HPDE6-E6E7 (cell line): ENCODE data around the gene ZNF768.
"Not testable (repeated sequence)": the region's sequence is repeated elsewhere in the genome, so short reads cannot be mapped to it uniquely, and the experiment has no call there.

Source experiments
- DNase-seq: peaks from one replicate; pipeline ENCODE4 v3.0.0; 2011; ENCODE audit warnings: missing footprints; ENCODE audit errors: extremely low spot score

Gene ZNF768

GRCh38 chr16:30510376-30510938, 15.9 kb downstream of the ZNF768 start:
- DNase-seq: no peak

DNA sequence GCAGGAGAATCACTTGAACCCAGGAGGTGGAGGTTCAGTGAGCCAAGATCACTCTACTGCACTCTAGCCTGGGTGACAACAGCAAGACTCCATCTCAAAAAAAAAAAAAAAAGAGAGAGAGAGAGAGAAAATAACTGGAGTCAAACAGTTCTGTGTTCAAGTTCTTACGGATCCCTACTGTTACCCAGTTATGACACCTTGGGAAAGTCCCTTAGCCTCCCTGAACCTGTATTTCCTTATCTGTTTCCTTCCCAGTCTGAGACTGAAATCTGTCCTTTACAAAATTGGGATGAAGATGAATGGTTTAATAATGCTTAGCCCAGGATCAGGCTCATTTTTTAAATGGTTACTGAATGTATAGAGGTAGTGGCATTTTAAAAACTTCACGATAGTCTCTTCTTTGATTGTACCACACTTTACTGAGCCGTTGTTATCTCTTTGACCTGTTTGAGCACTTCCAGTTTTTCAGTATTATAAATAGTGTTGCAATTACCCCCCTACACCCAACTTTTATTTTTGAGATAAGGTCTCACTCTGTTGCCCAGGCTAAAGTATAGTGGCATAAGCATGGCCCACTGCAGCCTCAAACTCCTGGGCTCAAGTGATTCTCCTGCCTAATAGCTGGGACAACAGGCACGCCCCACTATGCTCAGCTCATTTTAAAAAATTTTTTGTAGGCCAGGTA, 17.1 kb downstream of the ZNF768 start:
- no peak for DNase-seq

DNA sequence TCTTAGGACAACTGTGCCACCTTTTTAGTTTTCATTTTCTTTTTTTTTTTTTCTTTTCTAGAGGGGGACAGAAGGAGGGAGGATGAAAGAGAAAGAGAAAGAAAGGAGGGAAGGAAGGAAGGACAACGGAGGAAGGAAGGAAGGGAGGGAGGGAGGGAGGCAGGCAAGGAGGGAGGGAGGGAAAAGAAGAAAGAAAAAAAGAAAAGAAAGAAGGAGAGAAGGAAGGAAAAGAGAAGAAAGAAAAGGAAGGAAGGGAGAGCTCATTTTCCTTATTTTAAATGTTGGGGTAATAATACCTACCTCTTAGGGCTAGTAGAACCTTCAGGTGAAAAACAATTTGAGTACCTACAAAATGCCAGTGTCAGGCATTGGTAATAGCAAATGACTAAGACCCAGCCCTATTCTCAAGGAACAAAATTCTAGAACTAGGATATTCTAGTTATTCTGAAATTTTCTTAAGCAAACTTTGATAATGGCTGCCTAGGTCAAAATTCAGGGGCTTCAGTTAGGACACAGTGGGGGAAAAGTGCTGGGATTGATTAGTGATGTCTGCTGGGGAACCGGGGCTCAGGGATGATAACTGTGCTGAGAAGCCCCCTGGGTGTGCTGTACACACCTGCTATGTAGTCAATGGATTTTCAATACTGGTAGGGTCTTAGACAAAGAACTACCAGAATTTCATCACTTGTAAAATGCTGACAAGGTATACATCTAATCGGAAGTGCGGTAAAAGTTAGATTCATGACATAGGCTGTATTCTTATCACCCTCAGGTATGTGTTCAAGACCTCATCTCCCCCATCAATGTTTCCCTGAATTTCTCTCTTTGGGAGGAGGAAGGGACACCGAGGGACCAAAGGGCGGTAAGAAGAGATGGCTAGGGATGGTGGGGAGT, 22.7 kb downstream of the ZNF768 start:
- DNase-seq: no peak

GRCh38 chr16:30499284-30499683, 27.1 kb downstream of the ZNF768 start:
- DNase-seq: no peak

DNA sequence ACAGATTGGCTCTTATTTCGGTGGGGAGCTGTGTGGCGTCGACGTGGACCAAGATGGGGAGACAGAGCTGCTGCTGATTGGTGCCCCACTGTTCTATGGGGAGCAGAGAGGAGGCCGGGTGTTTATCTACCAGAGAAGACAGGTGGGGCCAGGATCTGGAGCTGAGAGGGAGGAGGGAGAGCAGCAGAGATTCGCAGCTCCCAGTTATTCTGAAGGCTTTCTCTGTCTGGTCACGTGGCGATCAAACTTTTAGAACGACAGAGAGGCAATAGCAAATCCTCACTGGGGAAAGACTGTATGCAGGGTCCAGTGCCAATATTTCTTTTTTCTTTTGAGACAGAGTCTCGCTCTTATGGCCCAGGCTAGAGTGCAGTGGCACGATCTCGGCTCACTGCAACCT, 31.7 kb downstream of the ZNF768 start:
- DNase-seq: no peak

DNA sequence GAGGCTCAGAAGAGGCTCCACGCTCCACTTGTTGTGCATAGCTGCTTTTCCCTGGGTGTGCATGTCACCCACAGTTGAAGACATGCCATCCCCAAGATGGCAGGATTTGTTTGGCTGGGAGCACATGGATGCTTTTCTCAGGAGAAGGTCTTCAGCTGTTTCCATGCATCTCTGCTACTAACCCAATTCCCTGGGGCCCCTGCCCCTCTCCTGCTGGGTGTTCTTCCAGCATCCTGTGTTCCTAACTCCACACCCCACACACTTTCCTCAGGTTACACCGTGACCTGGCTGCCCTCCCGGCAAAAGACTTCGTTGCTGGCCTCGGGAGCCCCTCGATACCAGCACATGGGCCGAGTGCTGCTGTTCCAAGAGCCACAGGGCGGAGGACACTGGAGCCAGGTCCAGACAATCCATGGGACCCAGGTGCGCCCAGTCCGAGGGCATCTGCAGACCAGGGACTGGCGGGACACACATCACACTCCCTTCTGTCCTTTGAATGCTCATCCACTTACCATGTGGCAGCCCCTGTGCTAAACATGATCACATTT, 32.4 kb downstream of the ZNF768 start:
- DNase-seq: no peak

GRCh38 chr16:30491744-30492308, 34.5 kb downstream of the ZNF768 start:
- peak; percentile 51 for DNase-seq

DNA sequence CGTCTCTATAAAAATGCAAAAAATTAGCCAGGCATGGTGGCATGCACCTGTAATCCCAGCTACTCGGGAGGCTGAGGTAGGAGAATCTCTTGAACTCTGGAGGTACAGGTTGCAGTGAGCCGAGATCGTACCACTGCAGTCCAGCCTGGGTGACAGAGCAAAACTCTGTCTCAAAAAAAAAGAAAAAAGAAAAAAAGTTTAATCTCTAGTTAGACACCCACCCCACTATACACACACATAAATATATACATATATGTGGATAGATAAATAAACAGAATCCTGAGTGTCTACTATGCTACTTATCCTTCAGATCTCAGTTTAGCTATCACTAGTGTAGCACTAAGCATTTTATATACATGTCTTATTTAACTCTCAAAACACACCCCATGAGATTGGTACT, 35.1 kb downstream of the ZNF768 start:
- DNase-seq: no peak

DNA sequence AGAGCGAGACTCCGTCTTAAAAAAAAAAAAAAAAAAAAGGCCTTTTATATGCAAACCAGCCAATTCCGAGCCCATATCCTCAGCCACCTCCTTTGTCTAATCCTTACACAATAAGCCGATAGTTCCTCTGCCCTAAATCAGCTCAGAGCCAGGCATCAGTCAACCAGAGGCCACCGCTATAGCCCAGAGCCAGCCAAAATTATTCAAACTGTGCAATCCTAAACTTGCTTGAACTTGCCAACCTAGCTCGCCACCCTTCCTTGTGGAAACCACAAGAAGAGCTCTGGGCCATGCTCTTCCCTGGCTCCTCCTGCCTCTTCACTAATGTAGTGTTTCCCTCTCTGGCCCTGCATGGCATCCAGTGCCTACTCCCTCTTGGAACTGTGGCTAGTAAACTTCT, 36.2 kb downstream of the ZNF768 start:
- peak; percentile 76 for DNase-seq

- no peak for DNase-seq
These were observed 37.4 kb downstream of the ZNF768 start for GRCh38 chr16:30488764-30489605.

DNA sequence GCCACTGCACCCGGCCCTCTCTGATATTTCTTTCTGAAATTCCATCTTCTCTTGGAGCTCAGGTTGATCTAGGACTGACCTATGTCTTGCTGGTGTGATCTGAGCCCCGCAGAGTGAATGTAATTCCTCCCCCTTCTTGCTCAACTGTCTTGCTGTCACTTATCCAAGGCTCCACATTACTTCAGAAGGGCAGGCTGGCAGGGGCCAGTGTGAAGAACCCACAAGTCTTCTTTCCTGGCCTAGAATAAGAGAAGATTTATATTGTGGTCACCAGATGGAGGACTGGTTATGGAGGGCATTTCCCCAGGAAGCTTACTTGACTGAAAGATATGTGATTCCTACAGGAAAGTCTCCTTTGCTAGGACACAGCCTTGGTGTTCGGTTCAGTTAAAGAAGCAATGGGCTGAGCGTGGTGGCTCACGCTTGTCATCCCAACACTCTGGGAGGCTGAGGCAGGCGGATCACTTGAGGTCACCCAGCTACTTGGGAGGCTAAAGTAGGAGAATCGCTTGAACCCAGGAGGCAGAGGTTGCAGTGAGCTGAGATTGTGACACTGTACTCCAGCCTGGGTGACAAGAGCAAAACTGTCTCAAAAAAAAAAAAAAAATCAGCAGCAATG, 40.4 kb downstream of the ZNF768 start:
- no peak for DNase-seq

- DNase-seq: no peak
These were observed 41.5 kb downstream of the ZNF768 start for GRCh38 chr16:30484887-30485286.

DNA sequence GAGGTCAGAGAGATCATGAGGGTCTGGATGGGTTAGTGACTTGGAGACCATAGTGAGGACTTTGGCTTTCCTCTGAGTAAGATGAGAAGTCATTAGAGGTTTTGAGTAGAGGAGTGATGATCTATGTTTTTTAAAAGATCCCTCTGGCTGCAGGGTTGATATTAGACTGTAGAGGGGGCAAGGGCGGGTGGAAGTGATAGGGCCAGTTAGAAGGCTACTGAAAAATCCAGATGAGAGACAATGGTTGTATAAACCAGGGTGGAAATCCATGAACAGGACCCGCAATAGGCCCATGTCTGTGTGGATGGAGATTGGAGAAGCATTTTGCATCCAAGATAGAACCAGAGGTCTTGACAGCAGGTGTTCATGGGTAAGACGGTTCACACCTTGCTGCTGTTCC, 44.0 kb downstream of the ZNF768 start:
- DNase-seq: no peak

DNA sequence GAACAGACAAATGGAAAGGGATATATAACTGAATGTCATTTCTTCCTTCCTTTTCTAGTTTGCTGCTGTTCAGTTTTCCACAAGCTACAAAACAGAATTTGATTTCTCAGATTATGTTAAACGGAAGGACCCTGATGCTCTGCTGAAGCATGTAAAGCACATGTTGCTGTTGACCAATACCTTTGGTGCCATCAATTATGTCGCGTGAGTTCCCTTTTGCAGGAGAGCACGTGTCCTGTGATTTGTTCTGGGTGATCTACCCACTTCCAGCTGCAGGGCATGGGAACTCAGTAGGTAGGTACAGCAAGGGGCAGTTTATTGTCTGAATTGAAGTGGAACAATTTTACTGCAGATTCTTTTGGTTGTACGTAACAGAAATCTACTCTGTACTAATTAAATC, 45.0 kb downstream of the ZNF768 start:
- DNase-seq: no peak

GRCh38 chr16:30478766-30479478, 47.4 kb downstream of the ZNF768 start:
- no peak for DNase-seq

GRCh38 chr16:30477773-30478172, 48.6 kb downstream of the ZNF768 start:
- not testable (repeated sequence) for DNase-seq

DNA sequence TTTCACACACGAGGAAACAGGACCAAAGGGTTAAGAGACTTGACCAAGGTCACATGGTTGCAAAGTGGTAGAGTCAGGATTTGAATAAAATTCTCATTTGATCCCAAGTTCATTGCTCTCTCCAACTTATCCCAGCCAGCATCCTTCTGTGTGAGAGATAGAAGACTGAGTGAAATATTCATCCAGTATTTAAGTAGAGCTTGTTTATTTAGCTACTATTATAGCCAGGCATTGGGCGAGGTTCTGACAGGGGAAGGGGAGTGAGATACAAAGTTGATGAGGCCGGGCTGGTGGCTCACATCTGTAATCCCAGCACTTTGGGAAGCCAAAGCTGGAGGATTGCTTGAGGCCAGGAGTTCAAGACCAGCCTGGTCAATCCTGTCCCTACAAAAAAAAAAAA, 49.4 kb downstream of the ZNF768 start:
- DNase-seq: no peak

DNA sequence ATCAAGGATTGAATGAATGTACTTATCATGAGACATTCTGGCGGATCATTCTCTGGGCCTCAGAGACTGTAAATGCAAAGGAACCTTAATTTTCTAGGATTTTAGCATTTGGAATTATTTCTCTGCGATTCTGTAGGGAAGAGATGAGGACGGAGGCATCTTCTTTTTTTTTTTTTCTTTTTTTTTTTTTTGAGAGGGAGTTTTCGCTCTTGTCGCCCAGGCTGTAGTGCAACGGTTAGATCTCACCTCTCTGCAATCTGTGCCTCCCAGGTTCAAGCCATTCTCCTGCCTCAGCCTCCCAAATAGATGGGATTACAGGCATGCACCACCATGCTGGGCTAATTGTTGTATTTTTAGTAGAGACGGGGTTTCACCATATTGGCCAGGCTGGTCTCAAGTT, 51.7 kb downstream of the ZNF768 start:
- DNase-seq: no peak

DNA sequence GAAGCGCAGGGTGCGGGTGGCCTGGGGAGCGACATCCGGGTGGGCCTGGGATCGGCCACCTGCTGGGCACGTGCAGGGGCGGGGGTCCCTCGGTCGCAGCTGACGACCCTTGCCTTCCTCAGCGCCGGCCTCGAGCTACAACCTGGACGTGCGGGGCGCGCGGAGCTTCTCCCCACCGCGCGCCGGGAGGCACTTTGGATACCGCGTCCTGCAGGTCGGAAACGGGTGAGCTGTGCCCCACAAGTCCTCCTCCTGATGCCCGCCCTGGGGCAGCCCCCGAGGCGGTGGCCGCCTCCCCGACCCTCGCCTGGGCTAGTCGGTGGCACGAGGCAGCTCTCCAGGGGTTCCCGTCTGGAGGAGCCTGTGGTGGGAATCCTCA, 52.3 kb downstream of the ZNF768 start:
- no peak for DNase-seq
